Measurements from ENCODE around the gene CCNI. TPM values are rescaled to one million over a fixed set of nuclear protein-coding genes. Genes with fewer than 3 reads are reported as not detected.
"Not testable (repeated sequence)": the region's sequence is repeated elsewhere in the genome, so short reads cannot be mapped to it uniquely, and the experiment has no call there.

Gene CCNI
- total and polyA plus RNA-seq, 4 donors, result 36.2 to 87.5 (median 62.3) TPM

DNA sequence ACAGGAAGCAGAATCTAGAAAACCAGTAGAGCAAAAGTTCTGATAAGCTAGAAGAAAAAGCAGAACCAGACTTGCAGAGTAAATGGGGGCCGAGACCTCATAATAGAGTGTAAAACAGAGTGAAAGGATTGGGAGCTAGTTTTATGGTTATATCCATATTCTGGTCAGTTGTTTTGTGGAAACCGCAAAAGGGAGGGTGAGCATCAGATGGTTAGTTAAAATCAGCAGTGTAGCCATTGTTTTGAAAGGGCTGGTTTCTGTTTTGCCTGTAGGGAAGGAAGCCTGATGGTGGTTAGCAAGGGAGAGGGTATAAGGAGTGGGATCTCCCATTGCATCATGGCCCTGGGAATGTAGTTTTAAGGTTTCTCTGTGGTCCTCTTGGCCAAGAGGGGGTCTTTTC, 17.2 kb upstream of the CCNI start:
- Histone ChIP-seq H3K27ac (ENCODE audit: low read depth in 1 of 2, low read length in 2 of 2) (no peak overlapping the region), H3K36me3 (ENCODE audit: control insufficient read depth in 4 of 4, insufficient read depth in 3 of 4, low read depth in 1 of 4, low read length in 3 of 4) (no peaks in the 10 kb centered on the region), H3K27me3 (ENCODE audit: control insufficient read depth in 4 of 4, insufficient read depth in 4 of 4, low read length in 3 of 4) (no peaks in the 10 kb centered on the region), H3K4me3 (ENCODE audit: low read depth in 1 of 3, low read length in 3 of 3) (no peak overlapping the region), H3K9ac (ENCODE audit: low read depth in 1 of 2, low read length in 2 of 2) (no peak overlapping the region), H3K4me1 (ENCODE audit: control insufficient read depth in 4 of 4, insufficient read depth in 4 of 4, low read length in 3 of 4) (peaks cover 0 to 3% (median 0%) of the 10 kb centered on the region in 4 donors), H3K9me3 (ENCODE audit: control insufficient read depth in 4 of 4, low read length in 3 of 4) (no peaks in the 10 kb centered on the region)
- WGBS, result 89% methylated on average over 2 of the region's 2 CpGs
- TF ChIP-seq RXRA (IDR thresholded peaks at IDR 0.05), result no peak
- no peak for TF ChIP-seq FOXA2 (IDR thresholded peaks at IDR 0.05)
- TF ChIP-seq TAF1 (conservative IDR thresholded peaks at IDR 0.05), result no peak
- no peak for TF ChIP-seq SP1 (IDR thresholded peaks at IDR 0.05)
- no peak for TF ChIP-seq HNF4A (conservative IDR thresholded peaks at IDR 0.05)
- no peak for TF ChIP-seq NR2F2 (IDR thresholded peaks at IDR 0.05)
- TF ChIP-seq, protein P1, sequence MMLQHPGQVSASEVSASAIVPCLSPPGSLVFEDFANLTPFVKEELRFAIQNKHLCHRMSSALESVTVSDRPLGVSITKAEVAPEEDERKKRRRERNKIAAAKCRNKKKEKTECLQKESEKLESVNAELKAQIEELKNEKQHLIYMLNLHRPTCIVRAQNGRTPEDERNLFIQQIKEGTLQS (IDR thresholded peaks at IDR 0.05), result no peak
- DNase-seq (ENCODE audit: low spot score), result no peak

DNA sequence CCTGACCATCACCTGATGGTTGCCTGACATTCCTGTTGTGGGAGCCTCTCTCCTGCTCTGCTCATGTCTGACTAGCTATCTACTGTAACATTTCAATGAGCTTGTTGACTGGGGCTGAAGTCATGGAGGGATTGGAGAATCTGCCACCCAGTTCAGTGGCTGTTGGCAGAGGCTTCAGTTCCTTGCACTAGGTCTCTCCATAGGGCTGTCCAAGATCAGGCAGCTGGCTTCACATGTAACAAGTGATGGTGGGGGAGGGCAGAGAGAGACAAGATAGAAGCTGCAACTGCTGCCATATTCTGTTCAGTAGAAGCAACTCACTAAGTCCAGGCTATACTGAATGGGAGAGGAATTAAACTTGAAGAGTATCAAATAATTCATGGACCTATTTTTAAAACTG, 14.1 kb upstream of the CCNI start:
- H3K27ac ChIP-seq (ENCODE audit: low read depth in 1 of 2, low read length in 2 of 2), result no peak overlapping the region
- H3K27me3 ChIP-seq (ENCODE audit: control insufficient read depth in 4 of 4, insufficient read depth in 4 of 4, low read length in 3 of 4), result no peaks in the 10 kb centered on the region
- TF ChIP-seq TAF1 (conservative IDR thresholded peaks at IDR 0.05) (no peak), FOXA2 (IDR thresholded peaks at IDR 0.05) (no peak), SP1 (IDR thresholded peaks at IDR 0.05) (no peak), JUND (IDR thresholded peaks at IDR 0.05) (no peak), FOXA1 (IDR thresholded peaks at IDR 0.05) (no peak), NR2F2 (IDR thresholded peaks at IDR 0.05) (no peak), HNF4A (conservative IDR thresholded peaks at IDR 0.05) (no peak), YY1 (IDR thresholded peaks at IDR 0.05) (no peak), EGR1 (IDR thresholded peaks at IDR 0.05; ENCODE audit: low read depth in 2 of 2) (no peak), HNF4G (IDR thresholded peaks at IDR 0.05) (no peak), GABPA (IDR thresholded peaks at IDR 0.05 in 1 of 2, conservative IDR thresholded peaks at IDR 0.05 in 1 of 2) (no peak), RXRA (IDR thresholded peaks at IDR 0.05) (no peak)
- TF ChIP-seq, protein P2, sequence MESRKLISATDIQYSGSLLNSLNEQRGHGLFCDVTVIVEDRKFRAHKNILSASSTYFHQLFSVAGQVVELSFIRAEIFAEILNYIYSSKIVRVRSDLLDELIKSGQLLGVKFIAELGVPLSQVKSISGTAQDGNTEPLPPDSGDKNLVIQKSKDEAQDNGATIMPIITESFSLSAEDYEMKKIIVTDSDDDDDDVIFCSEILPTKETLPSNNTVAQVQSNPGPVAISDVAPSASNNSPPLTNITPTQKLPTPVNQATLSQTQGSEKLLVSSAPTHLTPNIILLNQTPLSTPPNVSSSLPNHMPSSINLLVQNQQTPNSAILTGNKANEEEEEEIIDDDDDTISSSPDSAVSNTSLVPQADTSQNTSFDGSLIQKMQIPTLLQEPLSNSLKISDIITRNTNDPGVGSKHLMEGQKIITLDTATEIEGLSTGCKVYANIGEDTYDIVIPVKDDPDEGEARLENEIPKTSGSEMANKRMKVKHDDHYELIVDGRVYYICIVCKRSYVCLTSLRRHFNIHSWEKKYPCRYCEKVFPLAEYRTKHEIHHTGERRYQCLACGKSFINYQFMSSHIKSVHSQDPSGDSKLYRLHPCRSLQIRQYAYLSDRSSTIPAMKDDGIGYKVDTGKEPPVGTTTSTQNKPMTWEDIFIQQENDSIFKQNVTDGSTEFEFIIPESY (IDR thresholded peaks at IDR 0.05), result no peak
- TF ChIP-seq, protein P3, sequence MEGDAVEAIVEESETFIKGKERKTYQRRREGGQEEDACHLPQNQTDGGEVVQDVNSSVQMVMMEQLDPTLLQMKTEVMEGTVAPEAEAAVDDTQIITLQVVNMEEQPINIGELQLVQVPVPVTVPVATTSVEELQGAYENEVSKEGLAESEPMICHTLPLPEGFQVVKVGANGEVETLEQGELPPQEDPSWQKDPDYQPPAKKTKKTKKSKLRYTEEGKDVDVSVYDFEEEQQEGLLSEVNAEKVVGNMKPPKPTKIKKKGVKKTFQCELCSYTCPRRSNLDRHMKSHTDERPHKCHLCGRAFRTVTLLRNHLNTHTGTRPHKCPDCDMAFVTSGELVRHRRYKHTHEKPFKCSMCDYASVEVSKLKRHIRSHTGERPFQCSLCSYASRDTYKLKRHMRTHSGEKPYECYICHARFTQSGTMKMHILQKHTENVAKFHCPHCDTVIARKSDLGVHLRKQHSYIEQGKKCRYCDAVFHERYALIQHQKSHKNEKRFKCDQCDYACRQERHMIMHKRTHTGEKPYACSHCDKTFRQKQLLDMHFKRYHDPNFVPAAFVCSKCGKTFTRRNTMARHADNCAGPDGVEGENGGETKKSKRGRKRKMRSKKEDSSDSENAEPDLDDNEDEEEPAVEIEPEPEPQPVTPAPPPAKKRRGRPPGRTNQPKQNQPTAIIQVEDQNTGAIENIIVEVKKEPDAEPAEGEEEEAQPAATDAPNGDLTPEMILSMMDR (IDR thresholded peaks at IDR 0.05; ENCODE audit: low read depth, low read length, missing input control), result no peak
- TF ChIP-seq, protein P4, sequence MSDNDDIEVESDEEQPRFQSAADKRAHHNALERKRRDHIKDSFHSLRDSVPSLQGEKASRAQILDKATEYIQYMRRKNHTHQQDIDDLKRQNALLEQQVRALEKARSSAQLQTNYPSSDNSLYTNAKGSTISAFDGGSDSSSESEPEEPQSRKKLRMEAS (IDR thresholded peaks at IDR 0.05), result no peak
- TF ChIP-seq, protein P5, sequence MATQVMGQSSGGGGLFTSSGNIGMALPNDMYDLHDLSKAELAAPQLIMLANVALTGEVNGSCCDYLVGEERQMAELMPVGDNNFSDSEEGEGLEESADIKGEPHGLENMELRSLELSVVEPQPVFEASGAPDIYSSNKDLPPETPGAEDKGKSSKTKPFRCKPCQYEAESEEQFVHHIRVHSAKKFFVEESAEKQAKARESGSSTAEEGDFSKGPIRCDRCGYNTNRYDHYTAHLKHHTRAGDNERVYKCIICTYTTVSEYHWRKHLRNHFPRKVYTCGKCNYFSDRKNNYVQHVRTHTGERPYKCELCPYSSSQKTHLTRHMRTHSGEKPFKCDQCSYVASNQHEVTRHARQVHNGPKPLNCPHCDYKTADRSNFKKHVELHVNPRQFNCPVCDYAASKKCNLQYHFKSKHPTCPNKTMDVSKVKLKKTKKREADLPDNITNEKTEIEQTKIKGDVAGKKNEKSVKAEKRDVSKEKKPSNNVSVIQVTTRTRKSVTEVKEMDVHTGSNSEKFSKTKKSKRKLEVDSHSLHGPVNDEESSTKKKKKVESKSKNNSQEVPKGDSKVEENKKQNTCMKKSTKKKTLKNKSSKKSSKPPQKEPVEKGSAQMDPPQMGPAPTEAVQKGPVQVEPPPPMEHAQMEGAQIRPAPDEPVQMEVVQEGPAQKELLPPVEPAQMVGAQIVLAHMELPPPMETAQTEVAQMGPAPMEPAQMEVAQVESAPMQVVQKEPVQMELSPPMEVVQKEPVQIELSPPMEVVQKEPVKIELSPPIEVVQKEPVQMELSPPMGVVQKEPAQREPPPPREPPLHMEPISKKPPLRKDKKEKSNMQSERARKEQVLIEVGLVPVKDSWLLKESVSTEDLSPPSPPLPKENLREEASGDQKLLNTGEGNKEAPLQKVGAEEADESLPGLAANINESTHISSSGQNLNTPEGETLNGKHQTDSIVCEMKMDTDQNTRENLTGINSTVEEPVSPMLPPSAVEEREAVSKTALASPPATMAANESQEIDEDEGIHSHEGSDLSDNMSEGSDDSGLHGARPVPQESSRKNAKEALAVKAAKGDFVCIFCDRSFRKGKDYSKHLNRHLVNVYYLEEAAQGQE (IDR thresholded peaks at IDR 0.05), result no peak
- TF ChIP-seq, protein P1 (IDR thresholded peaks at IDR 0.05), result no peak
- no peaks in the 10 kb centered on the region for H3K4me1 ChIP-seq (ENCODE audit: control insufficient read depth in 4 of 4, insufficient read depth in 4 of 4, low read length in 3 of 4)
- no peaks in the 10 kb centered on the region for H3K36me3 ChIP-seq (ENCODE audit: control insufficient read depth in 4 of 4, insufficient read depth in 3 of 4, low read depth in 1 of 4, low read length in 3 of 4)
- no peak overlapping the region for H3K9ac ChIP-seq (ENCODE audit: low read depth in 1 of 2, low read length in 2 of 2)
- no peaks in the 10 kb centered on the region for H3K9me3 ChIP-seq (ENCODE audit: control insufficient read depth in 4 of 4, low read length in 3 of 4)
- H3K4me3 ChIP-seq (ENCODE audit: low read depth in 1 of 3, low read length in 3 of 3), result no peak overlapping the region
- DNase-seq (ENCODE audit: low spot score), result no peak

DNA sequence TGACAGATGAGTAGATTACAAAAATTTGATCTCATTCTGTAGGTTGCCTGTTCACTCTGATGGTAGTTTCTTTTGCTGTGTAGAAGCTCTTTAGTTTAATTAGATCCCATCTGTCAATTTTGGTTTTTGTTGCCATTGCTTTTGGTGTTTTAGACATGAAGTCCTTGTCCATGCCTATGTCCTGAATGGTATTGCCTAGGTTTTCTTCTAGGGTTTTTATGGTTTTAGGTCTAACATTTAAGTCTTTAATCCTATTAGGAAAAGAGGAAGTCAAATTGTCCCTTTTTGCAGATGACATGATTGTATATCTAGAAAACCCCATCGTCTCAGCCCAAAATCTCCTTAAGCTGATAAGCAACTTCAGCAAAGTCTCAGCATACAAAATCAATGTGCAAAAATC, 11.2 kb upstream of the CCNI start:
- H3K27me3 ChIP-seq (ENCODE audit: control insufficient read depth in 4 of 4, insufficient read depth in 4 of 4, low read length in 3 of 4); H3K9ac ChIP-seq (ENCODE audit: low read depth in 1 of 2, low read length in 2 of 2); H3K27ac ChIP-seq (ENCODE audit: low read depth in 1 of 2, low read length in 2 of 2); H3K4me1 ChIP-seq (ENCODE audit: control insufficient read depth in 4 of 4, insufficient read depth in 4 of 4, low read length in 3 of 4); H3K9me3 ChIP-seq (ENCODE audit: control insufficient read depth in 4 of 4, low read length in 3 of 4); DNase-seq (ENCODE audit: low spot score); H3K4me3 ChIP-seq (ENCODE audit: low read depth in 1 of 3, low read length in 3 of 3); H3K36me3 ChIP-seq (ENCODE audit: control insufficient read depth in 4 of 4, insufficient read depth in 3 of 4, low read depth in 1 of 4, low read length in 3 of 4): not testable (repeated sequence)
- 89% methylated on average over 1 of the region's 1 CpG for WGBS
